HG02852 (cell line): ENCODE measurements around the gene AJM1.

Source experiments
- ATAC-seq: cut with Tn5 transposase; IDR thresholded peaks from one replicate; pipeline ENCODE4 v1.9.1; 2021; ENCODE audit warnings: mild to moderate bottlenecking, moderate library complexity; ENCODE audit not compliant: unreplicated experiment

The AJM1 gene

DNA sequence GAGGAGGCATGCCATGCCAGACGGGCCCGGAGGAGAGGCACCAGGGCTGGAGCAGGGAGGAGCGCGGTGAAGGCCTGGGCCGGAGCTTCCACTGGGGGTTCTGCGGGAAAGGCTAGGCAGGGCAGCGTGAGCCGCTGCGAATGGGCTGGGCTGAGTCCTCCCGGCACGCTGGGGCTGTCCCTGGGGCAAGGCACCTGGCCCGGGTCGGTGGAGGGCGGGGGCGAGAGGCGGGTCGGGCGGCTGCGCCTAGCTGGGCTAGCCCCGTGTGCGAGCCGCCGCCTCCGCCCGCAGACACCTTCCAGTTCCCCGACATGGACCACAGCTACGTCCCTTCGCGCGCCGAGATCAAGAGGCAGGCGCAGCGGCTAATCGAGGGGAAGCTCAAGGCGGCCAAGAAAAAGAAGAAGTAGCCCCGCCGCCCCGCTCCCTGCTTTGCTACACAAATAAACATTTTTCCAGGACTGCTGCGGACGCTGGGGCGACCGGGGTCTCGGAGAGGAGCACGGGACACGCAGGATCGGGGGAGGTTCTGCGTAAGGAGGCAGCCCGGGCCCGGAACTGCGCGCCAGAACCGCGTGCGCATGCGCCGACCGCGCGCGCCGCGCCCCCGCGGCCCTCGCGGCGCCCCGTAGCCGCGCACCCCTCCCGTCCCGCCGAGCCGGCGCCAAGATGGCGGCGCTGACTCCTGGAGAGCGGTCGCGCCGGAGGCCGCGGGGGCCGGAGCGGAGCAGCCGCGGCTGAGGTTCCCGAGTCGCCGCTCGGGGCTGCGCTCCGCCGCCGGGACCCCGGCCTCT lies 34.8 kb upstream of the AJM1 start, which contains the start of gene RABL6:
Gene RABL6, plus strand, starts transcription at position 668 of the 794 bp plus-strand sequence. CDS start 249 bp downstream, outside the sequence.
- ATAC-seq, result peak; percentile 79

GRCh38 chr9:136808075-136808805 lies 34.0 kb upstream of the AJM1 start:
- peak; percentile 36 for ATAC-seq

- ATAC-seq, result no peak
These were observed 33.5 kb upstream of the AJM1 start for GRCh38 chr9:136808806-136809158.

GRCh38 chr9:136814725-136815421 lies 27.4 kb upstream of the AJM1 start:
- no peak for ATAC-seq

DNA sequence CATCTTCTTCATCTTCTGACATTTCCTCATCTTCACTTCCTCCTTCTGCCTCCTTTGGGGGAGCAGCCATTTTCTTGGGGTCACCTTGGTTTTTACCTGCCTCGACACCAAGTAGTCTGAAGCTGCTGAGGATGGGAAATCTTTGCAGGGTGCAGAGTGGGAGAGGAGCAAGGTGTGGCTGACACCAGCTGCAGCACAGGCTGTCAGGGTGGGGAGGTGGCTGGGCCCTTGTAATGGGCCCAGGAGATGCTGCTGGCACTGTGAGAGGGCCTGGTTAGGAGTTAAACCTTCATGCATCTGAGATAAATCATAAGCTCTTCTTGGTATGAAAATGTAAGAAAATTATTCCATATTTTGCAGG lies 26.9 kb upstream of the AJM1 start:
- no peak for ATAC-seq

DNA sequence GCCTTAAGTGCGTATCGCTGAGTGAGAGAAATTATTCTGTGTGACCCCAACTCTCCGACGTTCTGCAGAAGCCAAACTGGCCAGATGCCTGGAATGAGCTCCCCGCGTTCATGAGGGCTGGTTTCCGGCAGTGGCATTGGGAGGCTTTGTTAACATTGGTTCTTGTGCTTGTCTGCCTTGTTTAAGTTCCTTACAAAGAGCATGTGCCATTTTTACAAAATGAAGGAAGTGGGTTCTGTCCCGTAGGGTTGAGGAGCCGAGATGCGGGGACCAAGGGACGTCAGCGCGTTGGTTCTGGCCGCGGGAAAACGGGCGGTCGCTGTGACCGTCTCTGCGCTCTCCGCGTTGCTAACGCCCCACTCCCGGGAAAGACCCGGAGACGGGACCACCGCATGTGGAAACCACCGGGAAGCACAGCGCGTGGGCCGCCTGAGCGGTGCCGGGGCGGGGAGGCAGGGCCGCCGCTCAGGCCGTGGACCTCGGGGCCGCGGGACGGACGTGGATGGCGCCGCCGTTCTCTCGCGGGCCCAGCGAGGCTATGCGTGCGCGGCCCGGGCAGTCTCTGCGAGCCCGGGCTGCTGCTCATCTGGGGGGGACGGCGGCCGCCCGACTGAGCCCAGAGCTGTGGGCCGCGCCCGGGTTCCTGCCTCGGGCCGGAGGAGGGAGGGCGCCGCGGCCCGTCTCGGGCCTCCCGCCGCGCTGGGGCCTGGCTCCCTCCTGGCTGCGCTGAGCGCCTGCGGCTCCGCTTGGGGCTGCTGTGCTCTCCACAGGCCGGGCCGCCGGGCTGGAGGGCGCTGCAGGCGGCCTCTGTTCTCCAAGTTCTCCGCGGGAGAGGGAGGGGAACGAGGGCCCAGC lies 21.1 kb upstream of the AJM1 start:
- ATAC-seq, result no peak

GRCh38 chr9:136821826-136822544 lies 20.3 kb upstream of the AJM1 start:
- no peak for ATAC-seq

- no peak for ATAC-seq
These were observed 18.9 kb upstream of the AJM1 start for GRCh38 chr9:136823136-136824046.

GRCh38 chr9:136824496-136825225 lies 17.6 kb upstream of the AJM1 start:
- no peak for ATAC-seq

DNA sequence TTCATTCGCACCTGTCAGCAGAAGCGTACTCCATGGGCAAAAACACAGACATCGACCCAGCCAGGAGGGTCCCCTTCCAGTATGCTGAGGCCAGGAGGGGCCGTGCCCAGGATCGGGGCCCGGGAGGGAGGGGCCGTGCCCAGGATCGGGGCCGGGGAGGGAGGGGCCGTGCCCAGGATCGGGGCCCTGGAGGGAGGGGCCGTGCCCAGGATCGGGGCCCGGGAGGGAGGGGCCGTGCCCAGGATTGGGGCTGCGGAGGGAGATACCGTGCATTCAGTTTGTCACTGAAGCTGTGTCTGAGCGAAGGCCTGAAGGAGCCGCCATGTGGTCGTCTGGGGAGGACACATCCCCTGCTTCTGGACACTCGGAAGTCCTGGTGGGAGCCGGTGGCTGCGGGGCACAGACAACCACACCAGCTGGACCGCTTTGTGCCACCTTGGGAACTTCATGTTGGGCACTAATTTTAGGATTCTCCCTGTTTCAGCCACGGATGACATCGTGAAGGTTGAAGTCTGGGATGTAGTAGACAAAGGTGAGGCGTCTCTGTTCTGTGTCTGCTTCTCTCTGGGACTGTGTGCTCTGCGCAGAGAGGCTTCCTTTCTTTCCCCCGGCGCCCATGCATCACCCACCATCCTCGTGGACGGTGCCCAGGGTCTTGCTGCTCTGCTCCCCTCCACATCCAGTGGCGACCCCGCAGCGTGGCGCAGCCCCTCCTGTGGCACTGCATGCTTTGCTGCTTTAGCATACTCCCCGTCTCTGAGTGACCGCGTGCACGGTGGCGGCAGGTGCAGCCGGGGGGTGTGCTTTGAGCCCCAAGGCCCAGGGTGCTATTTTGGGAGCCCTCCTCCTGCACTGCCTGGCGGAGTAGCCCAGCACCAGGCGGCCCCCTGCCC lies 16.7 kb upstream of the AJM1 start:
- no peak for ATAC-seq

DNA sequence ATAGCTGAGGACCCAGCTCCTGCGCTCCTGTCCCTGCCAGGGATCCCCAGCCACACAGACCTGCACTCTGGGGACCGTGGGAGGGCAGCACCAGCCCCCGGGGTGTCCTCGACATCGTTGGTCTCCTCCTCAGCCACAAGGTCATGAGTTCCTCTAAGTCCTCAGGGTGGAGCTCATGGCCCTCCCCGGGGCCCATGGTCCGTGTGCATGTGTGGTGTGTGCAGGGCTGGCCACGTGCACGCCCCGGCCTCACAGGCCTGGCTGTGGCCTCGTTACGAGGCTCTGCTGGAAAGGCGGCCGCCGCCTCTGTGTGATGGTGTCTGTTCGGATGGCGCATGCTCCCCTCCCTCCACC lies 16.1 kb upstream of the AJM1 start:
- ATAC-seq, result no peak

- ATAC-seq, result no peak
These were observed 15.3 kb upstream of the AJM1 start for GRCh38 chr9:136826703-136827582.

- ATAC-seq, result no peak
These were observed 14.3 kb upstream of the AJM1 start for GRCh38 chr9:136827794-136828473.

- no peak for ATAC-seq
These were observed 13.7 kb upstream of the AJM1 start for GRCh38 chr9:136828474-136829140.

GRCh38 chr9:136829412-136829811 lies 12.9 kb upstream of the AJM1 start:
- ATAC-seq, result no peak
